GM13977 (cell line): Measurements from ENCODE around the gene LBP.

Source experiments
- DNase-seq: peaks from one replicate; pipeline ENCODE4 v3.0.0; 2012; ENCODE audit warnings: low spot score
- in situ Hi-C: fragments of 300-500 bp; cut with MboI; formaldehyde crosslinking; loops from one replicate; pipeline ENCODE4 v1.12.0; 2022; ENCODE audit warnings: low sequenced_read_pairs, low pct_unique_long_range_greater_than_20kb, mixed read lengths, inconsistent platforms; ENCODE audit not compliant: unreplicated experiment
- TF ChIP-seq, protein P1 (sequence below): IDR thresholded peaks from 2 replicates; pipeline ENCODE4 v1.5.1; 2012; ENCODE audit warnings: mild to moderate bottlenecking, control low read depth; ENCODE audit not compliant: insufficient read depth; ENCODE audit errors: extremely low read depth, missing control alignments

The LBP gene

GRCh38 chr20:38353316-38353715 lies 7.0 kb downstream of the LBP start:
- no peak for DNase-seq
- TF ChIP-seq, protein P1, sequence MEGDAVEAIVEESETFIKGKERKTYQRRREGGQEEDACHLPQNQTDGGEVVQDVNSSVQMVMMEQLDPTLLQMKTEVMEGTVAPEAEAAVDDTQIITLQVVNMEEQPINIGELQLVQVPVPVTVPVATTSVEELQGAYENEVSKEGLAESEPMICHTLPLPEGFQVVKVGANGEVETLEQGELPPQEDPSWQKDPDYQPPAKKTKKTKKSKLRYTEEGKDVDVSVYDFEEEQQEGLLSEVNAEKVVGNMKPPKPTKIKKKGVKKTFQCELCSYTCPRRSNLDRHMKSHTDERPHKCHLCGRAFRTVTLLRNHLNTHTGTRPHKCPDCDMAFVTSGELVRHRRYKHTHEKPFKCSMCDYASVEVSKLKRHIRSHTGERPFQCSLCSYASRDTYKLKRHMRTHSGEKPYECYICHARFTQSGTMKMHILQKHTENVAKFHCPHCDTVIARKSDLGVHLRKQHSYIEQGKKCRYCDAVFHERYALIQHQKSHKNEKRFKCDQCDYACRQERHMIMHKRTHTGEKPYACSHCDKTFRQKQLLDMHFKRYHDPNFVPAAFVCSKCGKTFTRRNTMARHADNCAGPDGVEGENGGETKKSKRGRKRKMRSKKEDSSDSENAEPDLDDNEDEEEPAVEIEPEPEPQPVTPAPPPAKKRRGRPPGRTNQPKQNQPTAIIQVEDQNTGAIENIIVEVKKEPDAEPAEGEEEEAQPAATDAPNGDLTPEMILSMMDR: no peak

GRCh38 chr20:38354227-38354626 lies 7.9 kb downstream of the LBP start:
- TF ChIP-seq, protein P1: no peak
- in situ Hi-C loops: no loop called here
- no peak for DNase-seq

More at GRCh38 chr20:38353316-38353715, 7.0 kb downstream of the LBP start:
- in situ Hi-C loops: no loop called here

GRCh38 chr20:38355161-38356012 lies 9.1 kb downstream of the LBP start:
- in situ Hi-C loops: no loop called here
- TF ChIP-seq, protein P1: no peak
- DNase-seq: peak; percentile 36

- in situ Hi-C loops: no loop called here
- TF ChIP-seq, protein P1: no peak
- DNase-seq: no peak
Measured at GRCh38 chr20:38357653-38358207, 11.4 kb downstream of the LBP start.

GRCh38 chr20:38358556-38358955 lies 12.3 kb downstream of the LBP start:
- no peak for DNase-seq
- TF ChIP-seq, protein P1: no peak
- in situ Hi-C loops: no loop called here

- TF ChIP-seq, protein P1: no peak
- in situ Hi-C loops: no loop called here
- DNase-seq: no peak
Measured at GRCh38 chr20:38363004-38363747, 16.9 kb downstream of the LBP start.
